ENCODE measurements around the gene BCL2L13. TPM values are rescaled to one million over a fixed set of nuclear protein-coding genes. Genes with fewer than 3 reads are reported as not detected.
"Not testable (repeated sequence)": the region's sequence is repeated elsewhere in the genome, so short reads cannot be mapped to it uniquely, and the experiment has no call there.

Gene BCL2L13
- total RNA-seq, 5 donors from 2014 or later (not counting 1 experiment from before 2014, with no cell fraction given), result 22.5 to 32.9 (median 31.4) TPM

- ATAC-seq (replicated peaks in 1 of 4), result no peak
- H3K4me1 ChIP-seq (ENCODE audit: control insufficient read depth in 1 of 2, extremely low read depth in 1 of 2, insufficient read depth in 2 of 2, low read length in 2 of 2), result peaks cover 9 to 15% of the 10 kb centered on the region in 2 experiments
- no peaks in the 10 kb centered on the region for H3K36me3 ChIP-seq (ENCODE audit: control insufficient read depth in 2 of 2, extremely low read depth in 1 of 2, insufficient read depth in 1 of 2, low read length in 1 of 2)
- H3K27ac ChIP-seq (ENCODE audit: low read length), result no peak overlapping the region
- H3K4me1 Mint-ChIP-seq, result peaks cover 18 to 20% (median 19%) of the 10 kb centered on the region in 3 donors
- 95% methylated on average over 2 of the region's 4 CpGs for WGBS (ENCODE audit: insufficient coverage)
- CTCF ChIA-PET, result no interaction called here
- H3K4me3 ChIP-seq (ENCODE audit: control insufficient read depth in 1 of 2, extremely low read depth in 1 of 2, low read length in 1 of 2), result no peak overlapping the region
- POLR2A ChIA-PET, result interaction anchor here in 1 of 2 donors (0.5 to 0.7 kb wide), 3 partner anchors 10 to 98 kb away, joined by 3 to 11 read pairs (median 3); no protein-coding TSS in a partner anchor
- H3K27me3 ChIP-seq (replicated peaks in 1 of 2; ENCODE audit: control insufficient read depth in 2 of 2, extremely low read depth in 1 of 2, insufficient read depth in 2 of 2, low read length in 1 of 2), result no peaks in the 10 kb centered on the region
- no peak overlapping the region for H3K27ac Mint-ChIP-seq
- no peaks in the 10 kb centered on the region for H3K9me3 ChIP-seq
- H3K9me3 Mint-ChIP-seq, result no peaks in the 10 kb centered on the region
- no peaks in the 10 kb centered on the region for H3K27me3 Mint-ChIP-seq
- DNase-seq, result no peak
- no peaks in the 10 kb centered on the region for H3K36me3 Mint-ChIP-seq
- no peak overlapping the region for H3K4me3 Mint-ChIP-seq
Observed at GRCh38 chr22:17633217-17633997, 5.2 kb upstream of the BCL2L13 start.

DNA sequence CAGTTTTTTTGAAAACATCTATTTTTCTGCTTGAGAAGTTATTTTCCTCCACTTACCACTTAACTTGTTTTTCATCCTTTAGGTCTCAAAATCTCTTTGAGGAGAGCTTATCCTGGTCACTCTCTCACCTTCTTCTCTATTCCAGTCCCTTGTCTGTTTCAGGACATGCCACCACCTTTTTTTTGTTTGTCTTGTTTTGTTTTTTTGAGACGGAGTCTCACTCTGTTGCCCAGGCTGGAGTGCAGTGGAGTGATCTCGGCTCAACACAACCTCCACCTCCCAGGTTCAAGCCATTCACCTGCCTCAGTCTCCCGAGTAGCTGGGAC, 4.6 kb upstream of the BCL2L13 start:
- H3K27ac ChIP-seq (ENCODE audit: low read length), result no peak overlapping the region
- H3K27me3 ChIP-seq (replicated peaks in 1 of 2; ENCODE audit: control insufficient read depth in 2 of 2, extremely low read depth in 1 of 2, insufficient read depth in 2 of 2, low read length in 1 of 2), result no peaks in the 10 kb centered on the region
- no CpG with 5 or more reads among the region's 3 CpGs for WGBS (ENCODE audit: insufficient coverage)
- no peak for ATAC-seq (replicated peaks in 1 of 4)
- no peaks in the 10 kb centered on the region for H3K9me3 ChIP-seq
- H3K9me3 Mint-ChIP-seq, result no peaks in the 10 kb centered on the region
- H3K27me3 Mint-ChIP-seq, result no peaks in the 10 kb centered on the region
- peaks cover 8 to 13% of the 10 kb centered on the region in 2 experiments for H3K4me1 ChIP-seq (ENCODE audit: control insufficient read depth in 1 of 2, extremely low read depth in 1 of 2, insufficient read depth in 2 of 2, low read length in 2 of 2)
- ChIA-PET POLR2A (interaction anchor here in 1 of 2 donors (0.5 kb wide), 3 partner anchors 10 to 480 kb away, joined by 3 to 5 read pairs (median 3); no protein-coding TSS in a partner anchor), CTCF (no interaction called here)
- DNase-seq, result no peak
- H3K4me3 ChIP-seq (ENCODE audit: control insufficient read depth in 1 of 2, extremely low read depth in 1 of 2, low read length in 1 of 2), result no peak overlapping the region
- no peak overlapping the region for H3K27ac Mint-ChIP-seq
- H3K4me1 Mint-ChIP-seq, result peaks cover 12 to 17% (median 15%) of the 10 kb centered on the region in 3 donors
- no peaks in the 10 kb centered on the region for H3K36me3 Mint-ChIP-seq
- no peak overlapping the region for H3K4me3 Mint-ChIP-seq
- no peaks in the 10 kb centered on the region for H3K36me3 ChIP-seq (ENCODE audit: control insufficient read depth in 2 of 2, extremely low read depth in 1 of 2, insufficient read depth in 1 of 2, low read length in 1 of 2)

- POLR2A ChIA-PET, result no interaction called here
- CTCF ChIA-PET, result no interaction called here
- H3K4me3 Mint-ChIP-seq, result no peak overlapping the region
- no peaks in the 10 kb centered on the region for H3K9me3 Mint-ChIP-seq
- peaks cover 14 to 19% (median 18%) of the 10 kb centered on the region in 3 donors for H3K4me1 Mint-ChIP-seq
- Histone ChIP-seq H3K4me3 (ENCODE audit: control insufficient read depth in 1 of 2, extremely low read depth in 1 of 2, low read length in 1 of 2) (no peak overlapping the region), H3K4me1 (ENCODE audit: control insufficient read depth in 1 of 2, extremely low read depth in 1 of 2, insufficient read depth in 2 of 2, low read length in 2 of 2) (peaks cover 5 to 16% of the 10 kb centered on the region in 2 experiments), H3K36me3 (ENCODE audit: control insufficient read depth in 2 of 2, extremely low read depth in 1 of 2, insufficient read depth in 1 of 2, low read length in 1 of 2) (no peaks in the 10 kb centered on the region), H3K9me3 (no peaks in the 10 kb centered on the region), H3K27ac (ENCODE audit: low read length) (no peak overlapping the region), H3K27me3 (replicated peaks in 1 of 2; ENCODE audit: control insufficient read depth in 2 of 2, extremely low read depth in 1 of 2, insufficient read depth in 2 of 2, low read length in 1 of 2) (no peaks in the 10 kb centered on the region)
- ATAC-seq (replicated peaks in 1 of 4) (no peak), DNase-seq (no peak)
- no peak overlapping the region for H3K27ac Mint-ChIP-seq
- no peaks in the 10 kb centered on the region for H3K27me3 Mint-ChIP-seq
- WGBS (ENCODE audit: insufficient coverage), result 90% methylated on average over 2 of the region's 3 CpGs
- H3K36me3 Mint-ChIP-seq, result no peaks in the 10 kb centered on the region
Observed at GRCh38 chr22:17634696-17635095, 3.9 kb upstream of the BCL2L13 start.

- not testable (repeated sequence) for H3K36me3 Mint-ChIP-seq; H3K4me3 ChIP-seq (ENCODE audit: control insufficient read depth in 1 of 2, extremely low read depth in 1 of 2, low read length in 1 of 2); H3K27ac ChIP-seq (ENCODE audit: low read length); H3K27me3 Mint-ChIP-seq; H3K4me3 Mint-ChIP-seq; H3K9me3 Mint-ChIP-seq; H3K9me3 ChIP-seq; H3K36me3 ChIP-seq (ENCODE audit: control insufficient read depth in 2 of 2, extremely low read depth in 1 of 2, insufficient read depth in 1 of 2, low read length in 1 of 2); ATAC-seq (replicated peaks in 1 of 4); DNase-seq; H3K27me3 ChIP-seq (replicated peaks in 1 of 2; ENCODE audit: control insufficient read depth in 2 of 2, extremely low read depth in 1 of 2, insufficient read depth in 2 of 2, low read length in 1 of 2); H3K27ac Mint-ChIP-seq
- peaks cover 8 to 22% of the 10 kb centered on the region in 2 experiments for H3K4me1 ChIP-seq (ENCODE audit: control insufficient read depth in 1 of 2, extremely low read depth in 1 of 2, insufficient read depth in 2 of 2, low read length in 2 of 2)
- peaks cover 25 to 32% (median 26%) of the 10 kb centered on the region in 3 donors for H3K4me1 Mint-ChIP-seq
- ChIA-PET POLR2A (interaction anchor here in 1 of 2 donors (0.6 kb wide), 1 partner anchor 8 kb away, joined by 13 read pairs; the partner anchor contains the start of gene ATP6V1E1), CTCF (interaction anchor here in 1 of 2 donors (0.6 kb wide), 1 partner anchor 94 kb away, joined by 3 read pairs; no protein-coding TSS in a partner anchor)
- WGBS (ENCODE audit: insufficient coverage), result 80% methylated on average over 5 of the region's 10 CpGs
Observed at GRCh38 chr22:17636850-17637249, 1.7 kb upstream of the BCL2L13 start.

DNA sequence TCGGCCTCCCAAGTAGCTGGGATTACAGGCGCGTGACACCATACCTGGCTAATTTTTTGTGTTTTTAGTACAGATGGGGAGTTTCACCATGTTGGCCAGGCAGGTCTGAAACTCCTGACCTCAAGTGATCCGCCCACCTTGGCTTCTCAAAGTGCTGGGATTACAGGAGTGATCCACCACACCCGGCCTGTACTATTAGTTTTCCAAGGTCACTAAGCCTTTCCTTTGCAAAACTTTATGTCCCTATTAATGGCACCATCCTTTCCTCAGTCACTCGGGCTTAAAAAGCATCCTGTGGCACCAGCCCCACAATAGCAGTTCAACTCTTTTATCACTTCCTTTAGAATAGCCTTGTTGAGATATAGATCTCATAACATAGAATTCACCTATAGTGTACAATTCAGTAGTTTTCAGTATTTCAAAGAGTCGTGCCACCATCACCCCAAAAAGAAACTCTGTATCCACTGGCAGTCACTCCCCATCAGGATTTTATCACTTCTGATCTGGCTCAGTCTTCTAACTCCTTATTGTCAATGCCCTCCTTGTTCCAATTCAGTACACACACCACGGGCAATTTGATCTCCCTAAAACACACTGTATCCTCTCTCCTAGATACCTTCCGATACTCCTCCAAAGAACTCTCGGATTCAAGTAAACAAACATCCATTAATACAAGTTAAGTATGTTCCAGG, 921 bp upstream of the BCL2L13 start:
- Mint-ChIP-seq H3K9me3 (no peaks in the 10 kb centered on the region), H3K4me3 (peak overlapping the region; percentile 88 to 89 (median 89)), H3K4me1 (peaks cover 25 to 32% (median 26%) of the 10 kb centered on the region in 3 donors), H3K27me3 (no peaks in the 10 kb centered on the region), H3K36me3 (no peaks in the 10 kb centered on the region), H3K27ac (peak overlapping the region; percentile 94 to 96)
- no peak for ATAC-seq (replicated peaks in 1 of 4)
- Histone ChIP-seq H3K9me3 (no peaks in the 10 kb centered on the region), H3K27ac (ENCODE audit: low read length) (peak overlapping the region; percentile 99), H3K4me3 (ENCODE audit: control insufficient read depth in 1 of 2, extremely low read depth in 1 of 2, low read length in 1 of 2) (peak overlapping the region in 1 of 2 donors; percentile 75), H3K27me3 (replicated peaks in 1 of 2; ENCODE audit: control insufficient read depth in 2 of 2, extremely low read depth in 1 of 2, insufficient read depth in 2 of 2, low read length in 1 of 2) (no peaks in the 10 kb centered on the region), H3K4me1 (ENCODE audit: control insufficient read depth in 1 of 2, extremely low read depth in 1 of 2, insufficient read depth in 2 of 2, low read length in 2 of 2) (peaks cover 8 to 22% of the 10 kb centered on the region in 2 experiments), H3K36me3 (ENCODE audit: control insufficient read depth in 2 of 2, extremely low read depth in 1 of 2, insufficient read depth in 1 of 2, low read length in 1 of 2) (no peaks in the 10 kb centered on the region)
- no peak for DNase-seq
- ChIA-PET CTCF (no interaction called here), POLR2A (interaction anchor here in 1 of 2 donors (0.6 kb wide), 1 partner anchor 9 kb away, joined by 13 read pairs; the partner anchor contains the start of gene ATP6V1E1)
- WGBS (ENCODE audit: insufficient coverage), result 59% methylated on average over 6 of the region's 10 CpGs

DNA sequence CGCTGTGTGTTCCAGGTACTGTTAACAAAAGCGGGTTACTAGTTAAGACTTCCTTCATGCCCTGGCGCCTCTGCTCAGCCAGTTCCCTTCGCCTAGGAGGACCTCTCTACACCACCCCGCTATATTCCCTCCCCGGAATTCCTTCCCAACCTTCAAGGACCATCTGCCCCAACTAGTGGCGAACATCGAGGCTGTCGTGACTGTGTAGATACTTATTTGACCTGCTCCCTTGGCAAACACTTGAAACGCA, 450 bp upstream of the BCL2L13 start:
- Histone ChIP-seq H3K4me1 (ENCODE audit: control insufficient read depth in 1 of 2, extremely low read depth in 1 of 2, insufficient read depth in 2 of 2, low read length in 2 of 2) (peaks cover 8 to 22% of the 10 kb centered on the region in 2 experiments), H3K9me3 (no peaks in the 10 kb centered on the region), H3K27me3 (replicated peaks in 1 of 2; ENCODE audit: control insufficient read depth in 2 of 2, extremely low read depth in 1 of 2, insufficient read depth in 2 of 2, low read length in 1 of 2) (no peaks in the 10 kb centered on the region), H3K27ac (ENCODE audit: low read length) (peak overlapping the region; percentile 99), H3K36me3 (ENCODE audit: control insufficient read depth in 2 of 2, extremely low read depth in 1 of 2, insufficient read depth in 1 of 2, low read length in 1 of 2) (no peaks in the 10 kb centered on the region), H3K4me3 (ENCODE audit: control insufficient read depth in 1 of 2, extremely low read depth in 1 of 2, low read length in 1 of 2) (peak overlapping the region; percentile 75 to 86)
- Mint-ChIP-seq H3K27me3 (no peaks in the 10 kb centered on the region), H3K9me3 (no peaks in the 10 kb centered on the region), H3K36me3 (no peaks in the 10 kb centered on the region), H3K27ac (peak overlapping the region; percentile 94 to 96), H3K4me1 (peaks cover 25 to 36% (median 30%) of the 10 kb centered on the region in 3 donors), H3K4me3 (peak overlapping the region; percentile 88 to 89 (median 89))
- ATAC-seq (replicated peaks in 1 of 4), result peak; percentile 5 to 38 (median 20)
- DNase-seq, result peak in 1 of 35 experiments; percentile 2
- ChIA-PET POLR2A (no interaction called here), CTCF (no interaction called here)
- WGBS (ENCODE audit: insufficient coverage), result 5% methylated on average over 8 of the region's 10 CpGs
